ENCODE results near the gene ARF6.

GRCh38 chr14:49862089-49862673 is 30.7 kb upstream of the ARF6 start:
- TF ChIP-seq ZFP1 (CRISPR knock-in tag; IDR thresholded peaks at IDR 0.05), result no peak
- TF ChIP-seq ETS1 (conservative IDR thresholded peaks at IDR 0.05; ENCODE audit: control insufficient read depth, low read depth, low read length), result 0 out of 2 replicates have a peak, but pooled peaks have one; percentile 19
- TF ChIP-seq MYBL2 (IDR thresholded peaks at IDR 0.05; ENCODE audit: low read depth), result no peak
- TF ChIP-seq MYBL2 (CRISPR knock-in tag; IDR thresholded peaks at IDR 0.05; ENCODE audit: borderline replicate concordance), result no peak

All from K562 (cell line).